Upper lobe of left lung (tissue), 4 donors: ENCODE results near the gene FAM53A.

ENCODE experiments used
- POLR2AphosphoS5 ChIP-seq, 2 donors: sonication (generic); formaldehyde crosslinking; IDR thresholded peaks; one replicate each; pipeline ENCODE4 v1.5.1; 2017; ENCODE audit warnings: antibody characterized with exemption in 2 of 2
- TF ChIP-seq, protein P1 (sequence below), 6 experiments: fragments of 450-650 bp in 4 of 6; fragments of 200-600 bp in 2 of 6; sonication (generic) in 2 of 6; IDR thresholded peaks; one replicate each; pipeline ENCODE4 v1.5.1; 2016 to 2019; ENCODE audit warnings: antibody characterized with exemption in 6 of 6

DNA sequence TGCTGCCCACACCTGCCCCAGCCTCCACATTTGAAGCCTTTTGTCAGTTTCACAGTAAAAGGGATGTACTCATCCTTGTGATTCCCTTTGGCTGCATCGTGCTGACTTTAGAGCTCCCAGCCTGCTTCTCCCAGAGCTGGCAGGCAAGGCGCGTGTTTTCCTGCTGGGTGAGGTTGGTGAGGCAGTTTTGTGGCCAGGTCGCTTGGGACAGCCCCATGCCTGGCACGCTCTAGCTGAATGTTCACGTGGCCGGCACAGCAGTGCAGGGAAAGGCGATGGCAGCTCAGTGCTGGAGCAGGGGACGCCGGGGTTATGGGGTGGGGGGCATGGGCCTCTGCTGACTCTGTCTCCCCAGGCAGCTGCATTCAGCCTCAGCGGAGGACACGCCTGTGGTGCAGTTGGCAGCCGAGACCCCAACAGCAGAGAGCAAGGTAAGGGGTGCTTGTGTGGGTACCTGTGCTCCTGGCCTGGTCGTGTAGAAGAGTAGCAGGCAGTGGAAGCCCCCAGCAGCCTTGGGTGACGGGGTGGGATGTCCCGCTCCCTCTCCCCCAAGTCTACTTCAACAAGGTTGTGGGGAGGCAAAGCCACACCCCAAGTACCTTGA, 46.5 kb upstream of the FAM53A start:
- TF ChIP-seq, protein P1, sequence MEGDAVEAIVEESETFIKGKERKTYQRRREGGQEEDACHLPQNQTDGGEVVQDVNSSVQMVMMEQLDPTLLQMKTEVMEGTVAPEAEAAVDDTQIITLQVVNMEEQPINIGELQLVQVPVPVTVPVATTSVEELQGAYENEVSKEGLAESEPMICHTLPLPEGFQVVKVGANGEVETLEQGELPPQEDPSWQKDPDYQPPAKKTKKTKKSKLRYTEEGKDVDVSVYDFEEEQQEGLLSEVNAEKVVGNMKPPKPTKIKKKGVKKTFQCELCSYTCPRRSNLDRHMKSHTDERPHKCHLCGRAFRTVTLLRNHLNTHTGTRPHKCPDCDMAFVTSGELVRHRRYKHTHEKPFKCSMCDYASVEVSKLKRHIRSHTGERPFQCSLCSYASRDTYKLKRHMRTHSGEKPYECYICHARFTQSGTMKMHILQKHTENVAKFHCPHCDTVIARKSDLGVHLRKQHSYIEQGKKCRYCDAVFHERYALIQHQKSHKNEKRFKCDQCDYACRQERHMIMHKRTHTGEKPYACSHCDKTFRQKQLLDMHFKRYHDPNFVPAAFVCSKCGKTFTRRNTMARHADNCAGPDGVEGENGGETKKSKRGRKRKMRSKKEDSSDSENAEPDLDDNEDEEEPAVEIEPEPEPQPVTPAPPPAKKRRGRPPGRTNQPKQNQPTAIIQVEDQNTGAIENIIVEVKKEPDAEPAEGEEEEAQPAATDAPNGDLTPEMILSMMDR (IDR thresholded peaks at IDR 0.05): no peak
- no peak for TF ChIP-seq POLR2AphosphoS5 (IDR thresholded peaks at IDR 0.05)
